HG02759 (cell line): ENCODE data around the gene DBNDD2.

Experiments
- ATAC-seq: cut with Tn5 transposase; IDR thresholded peaks from one replicate; pipeline ENCODE4 v1.9.1; 2021; ENCODE audit warnings: mild to moderate bottlenecking, moderate library complexity; ENCODE audit not compliant: unreplicated experiment

DBNDD2 gene

DNA sequence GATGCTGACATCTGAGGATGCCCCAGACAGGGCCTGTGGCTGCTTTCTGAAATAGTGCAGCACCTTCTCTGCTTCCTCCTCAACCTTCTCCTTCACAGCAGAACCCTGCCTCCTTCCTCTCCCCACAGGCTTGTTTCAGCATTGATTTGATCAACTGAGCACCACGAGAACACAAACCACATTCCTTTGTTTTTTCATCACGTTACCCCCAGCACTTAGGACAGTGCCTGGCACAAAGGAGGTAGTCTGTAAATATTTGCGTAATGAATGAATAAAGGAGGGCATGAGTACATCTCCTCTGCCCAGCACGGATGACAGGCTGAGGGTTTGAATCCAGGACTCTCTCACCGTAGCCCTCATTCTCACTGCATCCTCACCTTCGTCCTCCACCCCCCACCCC, 40.2 kb downstream of the DBNDD2 start:
- ATAC-seq, result no peak

DNA sequence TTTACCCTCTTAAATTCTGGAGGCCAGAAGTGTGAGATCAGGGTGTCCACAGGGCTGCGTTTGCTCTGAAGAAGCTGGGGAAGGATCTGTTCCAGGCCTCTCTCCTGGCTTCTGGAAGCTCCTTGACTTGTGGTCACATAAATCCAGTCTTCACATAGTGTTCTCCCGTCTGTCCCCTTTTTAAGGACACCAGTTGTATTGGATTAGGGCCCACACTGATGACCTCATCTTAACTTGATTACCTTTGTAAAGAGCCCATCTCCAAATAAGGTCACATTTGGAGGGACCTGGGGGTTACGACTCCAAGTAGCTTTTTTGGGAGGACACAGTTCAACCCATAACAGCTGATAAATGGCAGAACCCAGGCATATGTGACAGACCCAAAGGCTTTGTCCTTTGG, 41.4 kb downstream of the DBNDD2 start:
- ATAC-seq, result no peak

DNA sequence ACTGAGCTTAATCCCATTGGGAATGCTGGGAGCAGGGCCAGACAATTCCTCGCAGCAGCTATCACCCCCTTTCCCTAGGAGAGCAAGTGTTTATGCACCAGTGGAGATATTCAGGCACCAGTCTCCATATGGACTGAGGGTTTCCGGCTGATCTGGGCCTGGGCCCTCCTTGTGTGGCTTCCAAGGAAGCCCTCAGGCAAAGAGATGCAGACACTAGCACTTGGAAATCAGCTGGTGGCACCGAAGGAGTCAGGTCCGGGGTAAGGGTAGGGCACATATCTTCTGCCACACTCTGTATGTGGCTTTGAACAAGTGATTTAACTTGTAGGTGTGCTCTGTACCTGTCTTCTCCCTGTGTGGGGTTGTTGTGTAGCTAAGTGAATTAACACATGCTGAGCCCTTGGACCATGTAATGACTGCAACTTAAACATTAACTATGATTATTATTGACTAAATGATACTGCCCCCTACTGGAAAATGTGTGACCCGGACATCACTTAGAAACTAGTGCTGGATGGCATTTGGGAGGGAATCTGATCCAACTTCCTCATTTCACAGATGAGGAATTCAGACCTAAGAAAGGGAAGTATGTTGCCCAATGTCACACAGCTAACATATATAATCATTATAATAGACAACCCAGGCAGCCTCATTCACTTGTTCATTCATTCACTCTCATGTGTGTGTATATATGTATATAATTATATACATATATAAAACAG, 42.2 kb downstream of the DBNDD2 start:
- no peak for ATAC-seq

DNA sequence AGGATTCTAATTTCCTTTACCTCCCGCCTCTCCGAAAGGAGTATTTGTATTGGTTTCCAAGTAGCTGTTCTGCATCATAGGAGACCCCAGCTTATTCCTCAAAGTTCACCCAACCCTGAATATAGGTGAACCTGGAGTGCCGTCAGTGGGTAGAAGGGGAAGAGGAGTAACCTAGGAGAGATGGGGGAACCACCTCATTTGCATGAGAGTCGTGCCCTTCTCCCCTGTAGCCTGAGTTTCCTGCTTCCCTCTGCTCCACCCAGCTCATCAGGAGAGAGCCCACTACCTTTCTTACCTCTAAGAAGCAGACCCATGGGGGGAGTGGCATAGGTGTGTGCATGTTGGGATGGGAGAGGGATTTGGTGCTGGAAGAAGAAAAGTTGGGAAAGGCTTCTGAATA, 44.1 kb downstream of the DBNDD2 start:
- ATAC-seq, result no peak

DNA sequence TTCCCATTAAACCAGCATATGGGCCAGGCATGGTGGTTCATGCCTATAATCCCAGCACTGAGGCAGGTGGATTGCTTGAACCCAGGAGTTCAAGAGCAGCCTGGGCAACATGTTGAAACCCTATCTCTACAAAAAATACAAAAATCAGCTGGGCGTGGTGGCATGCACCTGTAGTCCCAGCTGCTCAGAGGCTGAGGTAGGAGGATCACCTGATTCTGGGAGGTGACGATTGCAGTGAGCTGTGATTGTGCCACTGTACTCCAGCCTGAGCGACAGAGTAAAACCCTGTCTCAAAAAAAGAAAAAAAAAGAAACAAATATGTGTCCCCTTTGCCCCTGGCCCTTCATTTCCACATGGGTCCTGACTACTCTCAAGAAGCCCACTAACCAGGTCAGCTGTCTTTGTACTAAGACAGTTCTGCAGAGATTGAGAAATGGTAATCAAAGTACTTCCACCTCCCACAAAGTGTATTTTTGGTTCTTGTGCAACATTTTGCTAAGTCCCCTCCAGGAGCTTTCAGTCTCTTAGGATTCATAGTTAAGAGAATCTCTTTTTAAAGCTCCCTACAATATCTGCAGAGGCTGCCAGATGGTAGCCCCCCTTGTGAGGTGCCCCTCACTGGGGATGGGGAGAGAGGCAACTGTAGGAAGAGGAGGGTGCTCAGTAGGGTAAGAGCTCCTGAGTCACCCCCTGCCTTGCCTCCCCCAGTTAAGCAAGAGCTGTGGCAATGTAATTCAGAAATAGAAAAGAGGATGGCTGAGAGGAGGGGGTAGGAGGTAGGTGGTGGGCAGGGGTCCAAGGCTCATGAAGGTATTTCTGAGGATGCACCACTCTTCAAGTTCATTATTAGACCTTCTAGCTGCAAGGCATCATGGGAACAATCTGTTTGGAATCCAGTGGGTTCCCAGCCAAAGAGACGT, 44.9 kb downstream of the DBNDD2 start:
- no peak for ATAC-seq

DNA sequence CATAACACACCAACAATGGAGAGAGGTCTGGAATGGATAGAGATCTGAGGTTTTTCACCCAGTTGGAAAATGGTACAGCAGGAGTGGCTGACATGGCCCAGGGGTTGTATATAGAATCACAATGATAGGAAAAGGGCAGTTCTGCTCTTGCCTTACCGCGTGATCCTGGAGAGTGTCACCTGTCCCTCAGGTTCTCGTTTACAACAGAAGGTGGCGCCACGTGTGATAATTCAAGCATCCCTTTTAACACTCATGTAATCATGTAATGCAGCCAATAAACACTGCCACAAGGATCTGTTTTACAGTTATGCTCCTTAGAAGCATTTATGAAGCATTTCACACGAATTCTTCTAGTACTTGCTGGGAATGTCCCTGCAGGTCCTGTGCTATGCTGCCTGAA, 48.5 kb downstream of the DBNDD2 start:
- ATAC-seq, result no peak

DNA sequence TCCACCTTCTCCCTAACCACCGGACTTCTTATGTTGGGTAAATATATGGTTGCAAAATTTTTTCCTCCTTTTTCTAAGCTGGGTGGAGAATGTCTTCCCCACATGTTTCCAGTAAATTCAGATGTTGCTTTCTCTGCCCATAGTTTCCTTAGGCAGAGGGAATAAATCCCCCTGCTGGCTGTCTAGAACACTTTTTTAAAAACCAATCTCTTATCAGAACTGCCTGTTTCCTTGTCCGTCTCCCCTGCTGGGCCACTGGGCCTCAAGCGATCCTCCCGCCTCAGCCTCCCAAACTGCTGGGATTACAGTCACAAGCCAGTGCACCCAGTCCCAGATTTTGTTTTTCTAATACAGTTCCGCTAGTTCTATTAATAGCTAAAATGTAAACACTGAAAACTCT, 51.5 kb downstream of the DBNDD2 start:
- no peak for ATAC-seq
